NCI-H82 treated with DMSO at 0.1 percent for 48 hours (cell line): Measurements from ENCODE around the gene SLC7A8.
"Not testable (repeated sequence)": the region's sequence is repeated elsewhere in the genome, so short reads cannot be mapped to it uniquely, and the experiment has no call there.

Source experiments
- DNase-seq: peaks from one replicate; lab custom pipeline; 2025; ENCODE audit not compliant: unreplicated experiment; lab: John Stamatoyannopoulos, UW

SLC7A8 gene

DNA sequence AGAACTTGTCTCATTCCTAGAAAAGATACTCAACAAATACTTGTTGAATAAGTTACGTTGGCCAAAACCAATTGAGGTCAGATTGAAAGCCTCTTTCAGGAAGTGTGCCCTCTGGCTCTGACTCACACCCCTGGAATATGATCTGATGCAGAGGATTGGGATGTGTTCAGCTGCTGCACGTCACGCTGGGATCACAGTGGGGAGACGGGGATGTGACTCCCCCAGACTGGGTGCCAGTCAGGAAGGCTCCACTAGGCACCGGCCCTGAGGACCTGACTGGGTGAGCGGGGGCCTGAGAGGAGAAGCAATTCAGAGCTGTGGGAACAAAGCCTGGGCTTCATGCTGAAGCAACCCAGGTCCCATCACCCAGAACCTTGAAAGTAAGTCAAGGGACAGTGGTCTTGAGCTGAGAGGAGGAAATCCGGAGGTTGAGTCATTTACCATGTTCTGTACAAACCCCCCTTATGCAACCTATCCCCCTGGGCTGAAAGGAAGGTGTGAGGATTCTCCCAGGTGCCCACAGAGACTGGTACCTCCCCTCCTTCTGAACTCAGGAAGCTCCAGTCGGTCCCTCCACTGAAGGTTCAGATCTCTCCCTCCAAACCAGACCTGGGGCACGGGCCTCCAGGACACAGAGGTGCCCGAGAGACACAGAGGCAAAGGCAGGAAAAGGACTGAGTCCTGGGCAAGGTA lies 68.3 kb downstream of the SLC7A8 start:
- no peak for DNase-seq

GRCh38 chr14:23114669-23115038 lies 68.8 kb downstream of the SLC7A8 start:
- no peak for DNase-seq

DNA sequence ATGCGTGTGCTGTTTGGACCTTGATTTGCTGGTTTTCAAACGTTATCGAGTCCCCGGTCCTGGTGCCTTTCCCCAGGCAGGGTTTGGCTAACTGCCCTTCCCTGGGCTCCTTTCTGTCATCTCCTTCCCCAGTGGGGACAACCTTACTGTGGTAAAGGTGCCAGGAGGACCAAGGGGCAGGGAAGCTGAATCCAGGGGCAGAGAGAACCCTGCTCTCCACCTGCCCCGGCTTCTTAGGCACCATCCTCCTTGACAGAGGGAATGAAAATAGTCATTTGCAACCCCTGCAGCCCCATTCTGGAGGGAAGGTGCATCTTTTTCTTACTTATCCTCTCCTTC lies 69.4 kb downstream of the SLC7A8 start:
- DNase-seq: no peak

- no peak for DNase-seq
These were observed 69.9 kb downstream of the SLC7A8 start for GRCh38 chr14:23113431-23114119.

DNA sequence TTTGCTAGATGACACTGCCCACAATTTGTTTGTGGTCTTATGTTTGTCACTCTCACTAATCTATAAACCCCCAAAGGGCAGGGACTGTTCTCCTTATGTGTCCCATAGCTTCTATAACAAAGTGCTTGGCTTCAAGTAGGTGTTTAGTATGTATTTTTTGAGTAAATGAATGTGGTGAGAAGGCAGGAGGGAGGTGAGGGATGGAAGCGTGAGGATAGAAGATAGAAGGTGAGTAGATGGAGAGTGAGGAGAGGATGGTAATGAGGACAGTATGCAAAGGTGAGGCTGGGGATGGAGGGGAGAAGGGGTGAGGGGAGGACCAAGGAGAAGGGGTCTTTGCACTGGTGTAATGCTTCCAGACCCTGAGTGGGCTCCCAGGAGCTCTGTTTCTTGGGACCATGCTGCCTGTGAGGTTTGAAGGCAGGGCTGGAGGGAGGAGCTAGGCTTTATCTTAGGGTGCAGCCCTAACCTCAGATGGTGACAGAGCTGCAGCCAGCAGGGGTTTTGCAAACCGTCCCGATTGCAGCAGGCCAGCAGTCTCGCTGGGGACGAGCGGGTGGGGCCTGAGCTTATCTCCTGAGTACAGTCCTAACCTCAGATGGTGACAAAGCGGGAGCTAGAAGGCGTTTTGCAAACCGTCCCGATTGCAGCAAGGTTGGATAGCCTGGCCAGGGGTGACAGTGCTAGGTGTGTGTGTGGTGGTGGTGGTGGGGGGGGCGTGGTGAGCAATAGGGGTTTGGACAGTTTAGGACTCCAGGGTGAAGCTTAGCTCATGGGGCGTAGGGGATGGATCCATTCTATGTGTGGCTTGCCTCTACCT lies 70.9 kb downstream of the SLC7A8 start:
- no peak for DNase-seq

- no peak for DNase-seq
These were observed 72.7 kb downstream of the SLC7A8 start for GRCh38 chr14:23110579-23111365.

- no peak for DNase-seq
These were observed 73.7 kb downstream of the SLC7A8 start for GRCh38 chr14:23109769-23110168.

DNA sequence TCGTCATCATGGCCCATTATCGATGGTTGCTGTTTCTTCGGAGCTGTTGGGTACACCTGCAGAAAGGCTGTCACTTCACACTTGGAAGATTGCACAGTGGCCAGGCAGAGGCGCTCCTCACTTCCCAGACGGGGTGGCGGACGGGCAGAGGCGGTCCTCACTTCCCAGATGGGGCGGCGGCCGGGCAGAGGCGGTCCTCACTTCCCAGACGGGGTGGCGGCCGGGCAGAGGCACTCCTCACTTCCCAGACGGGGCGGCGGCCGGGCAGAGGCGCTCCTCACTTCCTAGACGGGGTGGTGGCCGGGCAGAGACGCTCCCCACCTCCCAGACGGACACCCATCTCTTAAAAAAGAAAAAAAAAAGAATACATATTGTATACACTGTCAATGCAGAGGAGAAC lies 75.3 kb downstream of the SLC7A8 start:
- DNase-seq: not testable (repeated sequence)

- not testable (repeated sequence) for DNase-seq
These were observed 75.8 kb downstream of the SLC7A8 start for GRCh38 chr14:23107620-23108019.

- no peak for DNase-seq
These were observed 76.8 kb downstream of the SLC7A8 start for GRCh38 chr14:23106747-23107045.

GRCh38 chr14:23105348-23105824 lies 78.1 kb downstream of the SLC7A8 start:
- DNase-seq: no peak

GRCh38 chr14:23104591-23105347 lies 78.7 kb downstream of the SLC7A8 start, which contains the start of gene CIROP:
CIROP (minus strand) TSS chr14:23104989; CDS start chr14:23104920, 69 bp downstream.
- DNase-seq: no peak

- no peak for DNase-seq
These were observed 79.3 kb downstream of the SLC7A8 start for GRCh38 chr14:23104070-23104590.

DNA sequence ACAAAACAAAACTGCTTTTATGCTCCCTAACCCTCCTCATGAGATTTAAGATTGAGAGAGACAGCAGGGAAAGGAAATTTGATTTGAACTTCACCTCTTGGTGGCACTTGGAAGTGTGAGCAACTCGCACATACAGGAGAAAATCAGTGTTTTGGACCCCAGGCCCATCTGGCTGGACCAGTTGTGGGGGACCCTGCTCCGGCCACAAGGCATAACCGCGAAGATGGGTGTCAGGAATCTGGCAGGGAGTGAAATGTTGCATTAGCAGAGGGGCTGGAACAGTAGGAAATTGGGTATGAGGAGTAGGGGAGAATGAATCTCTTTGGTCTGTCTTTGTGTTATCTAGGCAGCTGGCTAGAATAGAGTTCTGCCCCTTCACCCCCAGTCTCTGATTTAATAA lies 79.9 kb downstream of the SLC7A8 start:
- DNase-seq: no peak

DNA sequence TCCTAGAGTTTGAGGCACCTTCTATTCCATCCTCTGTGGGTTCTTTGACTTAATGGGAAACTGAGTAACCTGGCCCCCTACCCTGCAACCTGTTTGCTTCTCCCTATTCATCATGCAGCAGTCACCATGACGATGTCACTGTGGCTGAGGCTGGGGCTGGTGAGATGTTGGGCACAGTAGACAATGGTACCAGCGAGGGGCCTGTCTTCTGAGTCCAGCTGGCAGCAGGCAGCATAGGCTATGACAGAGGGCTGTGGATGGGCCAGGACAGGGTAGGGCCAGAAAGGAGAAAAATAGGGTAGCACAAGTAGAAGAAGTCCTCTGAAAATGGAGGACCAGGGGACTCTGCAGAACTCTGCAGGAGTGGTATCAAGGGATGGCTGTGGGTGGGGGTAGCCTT lies 80.7 kb downstream of the SLC7A8 start:
- no peak for DNase-seq

DNA sequence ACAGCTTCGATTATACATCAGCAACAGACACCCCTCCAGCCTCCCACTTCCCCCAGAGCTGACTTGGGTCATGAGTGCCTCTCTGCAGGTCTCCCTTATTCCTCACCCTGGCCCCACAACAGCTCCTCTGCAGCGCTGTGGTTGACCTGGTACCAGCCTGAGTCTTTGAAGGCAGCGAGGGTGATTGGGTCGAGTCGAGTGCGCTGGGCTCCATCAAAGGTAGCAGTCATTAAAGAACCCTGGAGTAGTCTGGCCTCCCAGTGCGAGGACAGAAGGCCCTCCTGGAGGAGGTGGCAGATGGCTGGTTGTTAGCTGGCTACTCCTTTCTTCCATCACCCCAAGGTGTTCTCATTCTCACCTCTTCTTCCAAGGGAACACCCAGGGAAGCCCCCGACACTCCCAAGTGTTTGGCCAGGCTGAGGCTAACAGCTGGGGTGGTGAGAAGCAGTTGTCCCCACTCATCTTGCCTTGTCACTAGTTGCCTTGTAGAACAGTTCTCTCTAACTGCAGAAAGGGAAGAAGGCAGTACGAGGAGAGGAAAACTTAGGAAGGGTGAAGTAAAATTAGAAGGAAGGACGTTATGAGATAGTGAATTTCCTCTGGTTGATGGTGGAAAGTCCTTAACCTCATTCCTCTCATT lies 81.4 kb downstream of the SLC7A8 start:
- no peak for DNase-seq

DNA sequence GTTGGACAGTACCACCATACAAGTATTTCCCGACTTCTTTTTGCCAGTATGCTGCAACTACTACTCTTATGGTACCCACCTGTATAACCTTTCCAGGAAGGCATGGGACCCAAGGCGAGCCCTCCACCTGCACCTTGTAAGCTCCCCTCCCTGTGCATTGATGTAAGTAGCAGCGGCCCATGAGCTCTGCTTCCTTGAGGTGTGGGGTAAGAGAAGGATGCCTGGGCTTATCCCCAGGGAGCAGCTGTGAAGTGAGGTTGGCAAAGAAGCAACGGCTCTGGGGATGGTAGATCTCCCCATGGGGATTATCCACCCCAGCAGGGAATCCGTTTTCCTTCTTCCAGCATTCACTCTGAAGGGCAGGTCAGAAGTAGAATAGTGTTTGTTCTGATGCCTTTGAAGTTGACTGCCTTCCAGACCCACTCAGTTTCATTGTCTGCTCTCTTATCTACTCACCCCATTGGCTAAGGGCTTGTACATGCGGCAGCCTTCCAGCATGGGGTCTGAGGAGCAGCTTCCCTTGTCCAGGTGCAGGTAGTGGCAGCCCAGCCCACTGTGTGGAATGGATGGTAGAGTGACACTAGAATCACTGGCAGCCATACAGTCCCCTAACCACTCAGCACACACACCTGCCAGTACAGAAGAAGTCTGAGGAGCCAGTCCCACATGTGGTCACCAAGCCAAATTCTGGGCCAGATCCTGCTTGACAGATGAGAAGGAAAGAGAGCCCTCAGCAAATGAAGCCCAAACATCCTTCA lies 82.1 kb downstream of the SLC7A8 start:
- DNase-seq: no peak

DNA sequence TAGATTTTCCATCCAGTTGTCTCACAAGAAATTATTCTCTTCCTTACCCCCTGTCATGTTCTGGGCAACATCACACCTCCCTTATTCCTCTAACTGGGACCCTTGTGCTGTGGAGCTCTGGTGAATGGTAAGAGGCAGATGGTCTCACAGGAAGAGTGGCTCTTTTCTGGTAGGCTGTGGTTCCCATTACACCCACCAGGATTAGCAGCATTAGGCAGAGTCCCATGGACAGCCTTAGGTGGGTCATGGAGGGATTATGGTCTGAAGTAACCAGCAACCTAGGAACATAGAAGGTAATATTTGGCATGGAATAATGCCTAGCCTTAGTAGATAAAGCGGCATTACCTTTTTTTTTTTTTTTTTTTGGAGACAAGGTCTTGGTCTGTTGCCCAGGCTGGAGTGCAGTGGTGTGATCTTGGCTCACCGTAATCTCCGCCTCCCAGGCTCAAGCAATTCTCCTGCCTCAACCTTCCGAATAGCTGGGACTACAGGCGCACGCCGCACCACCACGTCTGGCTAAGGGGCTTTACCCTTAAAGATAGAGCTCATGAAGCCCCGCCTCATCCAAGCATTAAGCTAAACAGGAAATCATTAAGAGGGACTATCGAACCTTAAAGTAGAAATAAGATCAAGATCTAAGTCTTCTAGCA lies 84.1 kb downstream of the SLC7A8 start:
- no peak for DNase-seq

DNA sequence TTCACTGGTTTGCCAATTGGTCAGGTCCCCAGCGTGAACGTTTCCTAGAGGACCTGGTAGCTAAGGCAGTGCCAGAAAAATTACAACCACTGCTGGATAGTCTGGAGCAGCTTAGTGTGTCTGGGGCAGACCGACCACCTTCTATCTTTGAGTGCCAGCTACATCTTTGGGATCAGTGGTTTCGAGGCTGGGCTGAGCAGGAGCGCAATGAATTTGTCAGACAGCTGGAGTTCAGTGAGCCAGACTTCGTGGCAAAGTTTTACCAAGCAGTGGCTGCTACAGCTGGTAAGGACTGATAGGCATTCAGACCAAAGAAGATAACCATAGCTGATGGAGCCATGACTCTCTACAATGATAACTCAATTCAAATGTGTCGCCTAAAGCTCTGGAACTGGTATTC lies 85.7 kb downstream of the SLC7A8 start:
- no peak for DNase-seq
